Measurements from ENCODE around the gene CA4.
"Not testable (repeated sequence)": the region's sequence is repeated elsewhere in the genome, so short reads cannot be mapped to it uniquely, and the experiment has no call there.

The CA4 gene

DNA sequence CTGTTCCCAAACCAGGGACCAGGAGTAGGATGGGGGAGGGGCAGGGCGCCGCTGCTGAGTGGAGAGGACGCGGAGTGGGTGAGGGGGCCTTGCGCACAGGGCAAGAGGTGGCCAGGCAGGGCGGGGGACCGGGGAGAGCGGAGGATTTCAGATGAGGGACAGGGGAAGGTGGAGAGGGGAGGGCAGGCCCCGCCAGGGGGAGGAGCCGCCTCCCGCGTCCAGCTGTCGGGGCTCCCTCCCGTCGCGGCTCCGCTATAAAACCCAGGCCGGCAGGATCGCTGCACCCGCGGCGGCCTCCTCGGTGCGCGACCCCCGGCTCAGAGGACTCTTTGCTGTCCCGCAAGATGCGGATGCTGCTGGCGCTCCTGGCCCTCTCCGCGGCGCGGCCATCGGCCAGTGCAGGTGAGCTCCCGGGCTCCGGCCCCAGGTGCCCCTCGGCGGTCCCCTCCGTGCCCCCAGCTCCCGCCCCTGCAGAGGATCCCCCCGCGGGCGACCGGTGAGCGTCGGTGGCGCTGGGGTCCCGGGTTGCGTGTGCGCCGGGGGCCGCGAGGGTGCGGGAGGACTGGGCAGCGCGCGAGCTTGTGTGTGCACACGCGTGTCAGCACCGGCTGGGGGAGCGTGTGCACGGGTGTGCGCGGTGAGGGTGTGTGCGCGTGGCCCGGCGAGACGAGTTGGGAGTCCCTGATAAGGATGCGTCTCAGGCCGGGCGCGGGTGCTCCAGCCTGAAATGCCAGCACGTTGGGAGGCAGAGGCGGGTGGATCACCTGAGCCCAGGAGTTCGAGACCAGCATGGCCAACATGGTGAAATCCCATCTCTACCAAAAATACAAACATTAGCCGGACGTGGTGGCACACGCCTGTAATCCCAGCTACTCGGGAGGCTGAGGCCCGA is at the start of gene CA4:
Gene CA4 (plus strand): TSS at position 283 of the 892 bp plus-strand sequence. CDS start 62 bp downstream, at position 345.
- no peak for DNase-seq (ENCODE audit: low read depth)

DNA sequence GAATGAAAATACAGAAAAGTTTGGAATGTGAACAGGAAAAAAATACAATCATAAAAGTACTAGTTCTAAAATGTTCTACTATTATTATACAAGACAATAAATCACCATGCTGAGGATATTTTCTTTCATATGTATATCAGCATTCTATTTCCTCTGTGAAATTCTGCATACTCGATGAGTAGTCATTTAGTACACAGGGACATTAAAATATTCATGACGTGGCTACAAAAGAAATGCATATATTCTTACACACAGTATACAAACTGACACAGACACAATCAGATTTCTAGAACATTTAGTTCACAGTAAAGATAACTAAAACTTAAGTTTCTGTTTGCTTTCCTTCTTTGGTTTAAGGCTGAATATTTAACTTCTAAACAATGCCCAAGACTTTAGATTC is 49.2 kb upstream of the CA4 start:
- not testable (repeated sequence) for DNase-seq (ENCODE audit: low read depth)

GRCh38 chr17:60102015-60102631 is 47.6 kb upstream of the CA4 start:
- not testable (repeated sequence) for DNase-seq (ENCODE audit: low read depth)

- DNase-seq (ENCODE audit: low read depth): no peak
Observed at GRCh38 chr17:60102632-60103096, 47.1 kb upstream of the CA4 start.

DNA sequence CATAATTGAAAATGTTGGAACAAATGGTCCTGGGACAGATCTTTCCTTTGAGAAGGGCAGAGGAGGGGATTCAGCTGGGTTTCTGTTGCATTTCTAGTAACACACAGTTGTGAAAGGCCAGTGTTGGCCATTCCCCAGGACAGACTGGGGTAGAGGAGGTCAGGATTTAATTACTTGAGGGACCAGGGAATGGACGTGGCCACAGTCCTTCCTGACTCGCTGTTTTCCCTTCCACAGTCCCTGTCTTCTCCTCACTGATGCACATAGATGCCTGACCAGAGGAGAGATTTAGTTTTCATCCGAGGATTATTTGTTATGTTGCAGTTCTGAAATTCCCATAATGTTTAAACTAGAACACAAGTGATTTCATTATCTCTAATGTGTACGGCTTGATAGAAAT is 45.8 kb upstream of the CA4 start:
- DNase-seq (ENCODE audit: low read depth): no peak

GRCh38 chr17:60106340-60107059 is 43.3 kb upstream of the CA4 start:
- no peak for DNase-seq (ENCODE audit: low read depth)

GRCh38 chr17:60107526-60108257 is 42.1 kb upstream of the CA4 start:
- DNase-seq (ENCODE audit: low read depth): peak; percentile 21

GRCh38 chr17:60108309-60108708 is 41.5 kb upstream of the CA4 start:
- DNase-seq (ENCODE audit: low read depth): not testable (repeated sequence)

DNA sequence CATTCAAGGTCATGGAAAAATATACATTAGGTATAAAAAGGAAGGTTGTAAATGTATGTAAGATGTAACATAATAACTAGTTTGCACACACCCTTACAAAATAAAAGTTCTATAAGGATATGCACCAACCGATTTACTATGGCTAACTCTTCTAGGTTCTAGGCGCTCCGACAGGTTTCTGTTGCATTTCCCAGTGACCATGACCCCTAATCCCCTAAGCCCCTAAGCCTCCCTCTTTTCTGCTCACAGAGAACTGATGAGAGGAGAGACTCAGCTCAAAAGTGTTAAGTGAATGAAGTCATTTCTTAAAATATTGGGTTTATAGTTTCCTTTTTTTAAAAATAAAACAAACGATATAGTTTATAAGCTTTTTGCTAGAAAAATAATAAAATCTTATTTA is 41.1 kb upstream of the CA4 start:
- DNase-seq (ENCODE audit: low read depth): no peak

GRCh38 chr17:60109161-60109560 is 40.6 kb upstream of the CA4 start:
- DNase-seq (ENCODE audit: low read depth): no peak

DNA sequence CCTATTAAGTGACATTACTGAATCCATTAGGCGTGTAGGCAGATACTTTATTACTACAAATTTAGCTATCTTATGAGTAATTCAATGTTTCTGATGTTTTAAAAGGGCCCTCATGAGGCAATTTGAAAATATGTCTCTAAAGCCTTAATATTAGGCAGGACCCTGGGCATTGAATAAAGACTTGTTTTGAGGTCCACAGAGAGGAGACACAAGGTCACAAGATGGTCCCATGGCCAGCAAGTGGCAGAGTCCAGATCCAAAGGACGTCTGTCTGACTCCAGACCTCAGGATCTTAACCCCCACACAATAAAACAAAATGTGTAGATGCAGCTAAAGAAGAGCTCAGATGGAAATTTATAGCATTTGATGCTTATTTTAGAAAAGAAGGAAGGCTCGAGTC is 39.2 kb upstream of the CA4 start:
- DNase-seq (ENCODE audit: low read depth): no peak

DNA sequence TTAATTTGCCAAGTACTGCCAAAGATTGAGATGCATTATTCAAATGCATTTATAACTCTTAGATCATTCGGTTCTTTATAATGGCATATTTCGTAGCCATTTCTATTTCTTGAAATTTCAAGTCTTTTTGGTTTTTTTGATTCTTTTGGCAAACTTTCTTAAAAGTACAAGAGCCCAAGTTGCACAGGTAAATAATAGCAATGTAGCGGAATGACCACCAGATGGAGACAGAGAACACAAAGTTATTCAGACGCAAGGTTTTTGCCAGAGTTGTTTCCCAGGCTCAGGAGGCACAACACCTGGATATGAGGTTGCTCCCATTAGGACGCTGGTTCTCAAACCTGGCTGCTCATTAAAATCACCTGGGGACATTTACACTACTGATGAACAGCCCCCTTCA is 38.1 kb upstream of the CA4 start:
- not testable (repeated sequence) for DNase-seq (ENCODE audit: low read depth)

DNA sequence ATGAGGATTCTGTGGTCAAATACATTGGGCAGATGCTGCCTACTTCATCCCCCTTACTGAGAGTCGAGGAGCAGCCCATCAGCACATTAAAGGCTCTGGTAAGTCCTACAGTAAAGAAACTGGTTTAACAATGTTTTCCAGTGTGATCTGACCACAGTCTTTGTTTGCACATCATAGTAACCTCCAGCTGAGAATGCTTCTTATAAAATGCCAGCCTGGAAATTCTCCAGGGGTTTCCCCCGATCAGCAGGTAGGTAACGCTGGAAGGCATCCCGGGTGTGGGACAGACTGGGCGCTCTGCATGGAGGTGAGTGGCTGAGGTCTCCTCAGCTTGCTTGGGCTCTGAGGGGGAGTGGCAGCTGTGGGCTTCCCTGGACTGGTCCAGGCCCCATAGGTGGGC is 34.4 kb upstream of the CA4 start:
- not testable (repeated sequence) for DNase-seq (ENCODE audit: low read depth)

DNA sequence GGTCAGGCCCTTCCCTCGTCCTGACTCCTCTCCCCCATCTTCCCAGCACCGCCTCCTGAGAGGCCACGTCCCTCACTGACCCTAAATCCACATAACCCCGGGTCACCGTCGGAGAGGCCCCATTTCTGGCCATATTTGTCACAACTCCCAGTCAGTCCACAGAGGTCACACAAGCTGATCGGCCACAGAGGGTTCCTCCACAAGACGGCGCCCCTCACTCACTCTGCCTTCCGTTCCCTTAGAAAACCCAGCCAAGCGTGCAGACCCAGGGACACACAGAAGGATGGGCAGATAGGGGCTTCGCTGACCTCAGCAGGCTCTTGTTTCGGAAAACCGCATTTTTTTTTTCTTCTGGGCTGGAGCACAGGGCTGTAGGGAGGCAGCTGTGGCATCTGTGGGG is 33.6 kb upstream of the CA4 start:
- not testable (repeated sequence) for DNase-seq (ENCODE audit: low read depth)

DNA sequence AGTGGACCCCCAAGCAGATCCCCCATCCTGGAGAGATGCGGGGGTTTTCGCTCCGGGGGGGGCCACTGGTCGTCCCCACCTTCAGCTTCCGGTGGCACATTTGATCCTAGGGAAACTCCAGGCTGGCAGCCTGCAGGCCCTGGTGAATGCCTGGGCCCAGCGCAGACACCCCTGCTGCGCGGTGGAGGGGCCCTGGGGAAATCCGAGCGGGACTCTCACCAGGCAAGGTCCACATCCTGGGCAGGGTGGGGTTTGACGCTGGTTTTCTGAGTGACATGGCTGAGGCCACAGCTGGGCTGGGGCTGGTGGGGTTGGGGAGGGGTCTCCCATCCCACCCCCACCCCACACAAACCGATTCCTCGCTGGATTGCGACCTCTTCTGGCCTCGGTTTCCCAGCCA is 30.6 kb upstream of the CA4 start:
- DNase-seq (ENCODE audit: low read depth): not testable (repeated sequence)

DNA sequence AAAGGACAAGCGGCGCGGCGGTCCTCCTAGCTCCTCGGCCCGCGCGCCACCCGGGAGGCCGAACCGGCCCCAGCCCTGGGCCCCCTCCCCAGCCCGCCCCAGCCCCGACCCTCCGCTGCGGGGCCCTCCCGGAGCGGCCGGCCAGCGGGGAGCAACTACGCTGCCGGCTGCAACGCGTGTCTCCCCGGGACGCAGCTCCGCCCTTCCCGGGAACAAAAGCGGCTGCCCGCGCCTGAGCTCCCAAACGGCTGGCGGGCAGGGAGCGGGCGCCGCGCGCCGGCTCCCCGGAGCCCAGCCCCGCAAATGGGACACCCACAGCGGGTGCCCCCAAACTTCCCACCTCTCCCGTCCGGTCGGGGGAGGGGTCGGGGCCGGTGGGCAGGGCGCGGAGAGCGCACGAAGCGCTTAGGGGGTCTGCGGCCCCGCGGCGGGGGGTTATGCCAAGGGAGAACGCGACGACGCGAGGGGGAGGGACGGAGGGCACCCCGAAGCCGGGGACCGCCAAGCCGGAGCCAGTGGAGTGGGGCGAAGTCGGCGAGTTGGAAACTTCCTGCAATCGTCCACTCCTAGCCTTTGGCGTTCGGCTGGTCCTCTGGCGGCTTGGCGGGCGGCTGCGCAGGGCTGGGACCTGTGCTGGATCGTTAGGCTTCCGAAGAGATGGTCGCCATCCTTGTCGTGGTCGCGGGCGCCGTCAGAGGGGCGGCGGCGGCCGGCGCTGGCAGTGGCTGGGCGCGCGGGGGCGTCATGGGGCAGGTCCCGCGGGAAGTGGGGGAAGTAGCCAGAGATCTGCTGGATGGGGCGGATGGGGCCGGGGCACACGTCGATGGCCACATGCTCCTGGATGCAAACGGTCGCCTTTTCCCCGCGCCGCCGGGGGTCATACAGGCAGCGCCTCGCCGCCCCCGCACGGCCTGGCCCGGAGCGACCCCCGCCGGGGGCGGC is 29.7 kb upstream of the CA4 start:
- DNase-seq (ENCODE audit: low read depth): not testable (repeated sequence)

DNA sequence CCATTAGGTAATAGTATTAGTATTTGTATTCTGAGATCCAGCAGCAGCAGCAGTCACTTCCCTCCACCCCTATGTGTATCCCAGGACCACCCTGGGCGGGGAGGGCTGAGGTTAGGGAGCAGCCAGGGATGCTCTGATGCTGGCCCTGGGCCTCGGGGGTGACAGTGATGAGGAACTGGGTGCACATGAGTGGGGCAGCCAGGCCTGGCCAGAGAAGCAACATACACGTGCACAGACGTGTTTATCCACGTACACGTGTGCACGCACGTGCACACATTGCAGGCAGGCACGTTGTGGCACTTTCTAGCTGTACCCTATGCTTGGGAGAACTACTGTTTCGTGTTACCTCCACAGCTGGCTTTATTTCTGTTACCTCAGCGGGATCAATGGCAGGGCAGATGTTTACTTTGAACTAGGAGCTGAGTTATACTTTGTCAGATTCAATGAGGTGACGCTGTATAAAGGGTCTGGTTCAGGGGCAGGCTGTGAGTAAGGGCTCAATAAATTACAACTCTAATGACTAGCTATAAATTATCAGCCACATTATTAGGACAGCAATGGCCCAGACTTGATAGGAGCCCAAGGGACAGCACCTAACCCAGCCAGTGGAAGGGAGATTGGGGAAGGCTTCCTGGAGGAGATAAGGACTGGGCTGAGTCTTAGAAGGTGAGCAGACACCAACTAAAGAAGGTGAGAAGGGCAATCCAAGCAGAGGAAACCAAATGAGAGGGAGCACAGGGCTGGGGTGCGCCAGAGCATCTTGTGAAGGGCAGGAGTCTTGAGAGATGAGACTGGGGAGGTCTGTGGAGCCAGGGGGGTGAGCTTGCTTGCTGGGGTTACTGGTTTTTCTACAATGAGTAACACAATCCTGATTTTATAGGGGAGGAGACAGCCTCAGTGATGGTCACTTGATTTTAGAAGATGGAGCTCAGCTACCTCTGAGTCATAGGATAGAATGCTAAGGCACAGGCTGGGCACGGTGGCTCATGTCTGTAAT is 22.4 kb upstream of the CA4 start:
- DNase-seq (ENCODE audit: low read depth): no peak

GRCh38 chr17:60128171-60128859 is 21.5 kb upstream of the CA4 start:
- DNase-seq (ENCODE audit: low read depth): no peak

DNA sequence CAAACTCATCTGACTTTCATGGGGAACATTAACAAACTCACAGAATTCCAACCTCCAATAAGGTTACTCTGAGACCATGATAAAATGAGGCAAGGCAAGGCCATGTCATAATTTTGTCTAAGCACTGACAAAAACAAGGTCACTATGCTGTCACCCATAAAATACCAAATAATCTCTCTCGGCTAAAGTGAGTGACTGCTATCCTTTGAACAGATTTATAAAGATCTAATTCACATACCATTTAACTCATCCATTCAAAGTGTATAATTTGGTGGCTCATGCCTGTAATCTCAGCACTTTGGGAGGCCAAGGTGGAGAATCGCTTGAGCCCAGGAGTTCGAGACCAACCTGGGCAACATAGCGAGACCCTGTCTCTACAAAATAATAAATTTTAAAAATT is 20.6 kb upstream of the CA4 start:
- no peak for DNase-seq (ENCODE audit: low read depth)

All from stromal cell of bone marrow (primary cell).